ENCODE measurements around the gene PCDHB1.

- no peak for TF ChIP-seq POLR2A (IDR thresholded peaks at IDR 0.05)
- TF ChIP-seq CTCF (IDR thresholded peaks at IDR 0.05) = peak in 1 of 2 donors; percentile 12
- no peak for TF ChIP-seq POLR2AphosphoS5 (IDR thresholded peaks at IDR 0.05)
Observed at GRCh38 chr5:141094481-141095262, 43.5 kb downstream of the PCDHB1 start, which contains the start of gene PCDHB2.
